ENCODE measurements around the gene MMAB. TPM values are rescaled to one million over a fixed set of nuclear protein-coding genes. Genes with fewer than 3 reads are reported as not detected.
A peak's percentile ranks its signal among the peaks of the same experiment; 100 is the strongest.

Gene MMAB
- polyA plus RNA-seq, 2 donors: 42.5 to 50.3 TPM

DNA sequence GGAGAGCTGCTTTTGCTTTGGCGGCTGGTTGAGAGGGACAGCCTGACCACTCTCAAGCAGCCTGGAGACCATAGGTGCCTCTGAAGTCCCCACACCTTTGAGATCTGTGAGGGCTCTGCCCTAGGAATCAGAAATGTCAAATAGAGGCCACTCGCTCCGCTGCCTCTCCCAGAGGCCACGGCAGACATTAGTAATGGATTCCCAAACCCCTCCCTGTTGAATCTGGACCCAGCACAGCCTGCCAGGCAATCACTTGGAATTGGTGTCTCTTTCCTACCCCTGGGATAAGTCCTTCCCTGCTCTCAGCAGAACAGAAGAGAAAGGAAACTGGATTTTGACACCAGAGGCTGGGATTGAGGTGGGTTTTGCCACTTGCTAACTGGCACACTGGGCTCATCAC lies 25.0 kb downstream of the MMAB start:
- Histone ChIP-seq H3K4me1 (ENCODE audit: control insufficient read depth in 2 of 2, insufficient read depth in 2 of 2, low read length in 1 of 2) (peaks cover 0 to 6% of the 10 kb centered on the region in 2 donors), H3K27ac (ENCODE audit: low read depth in 2 of 2, low read length in 1 of 2) (no peak overlapping the region), H3K27me3 (ENCODE audit: control insufficient read depth in 1 of 2, insufficient read depth in 2 of 2, low read length in 2 of 2) (no peaks in the 10 kb centered on the region), H3K9me3 (ENCODE audit: control insufficient read depth in 2 of 2, insufficient read depth in 1 of 2, low read depth in 1 of 2, low read length in 1 of 2) (no peaks in the 10 kb centered on the region), H3K4me3 (ENCODE audit: low read depth in 1 of 2, low read length in 2 of 2) (no peak overlapping the region), H3K36me3 (ENCODE audit: control insufficient read depth in 2 of 2, insufficient read depth in 2 of 2, low read length in 1 of 2) (no peaks in the 10 kb centered on the region)
- 73 to 76% methylated on average over 4 of the region's 4 CpGs for WGBS, 2 donors

DNA sequence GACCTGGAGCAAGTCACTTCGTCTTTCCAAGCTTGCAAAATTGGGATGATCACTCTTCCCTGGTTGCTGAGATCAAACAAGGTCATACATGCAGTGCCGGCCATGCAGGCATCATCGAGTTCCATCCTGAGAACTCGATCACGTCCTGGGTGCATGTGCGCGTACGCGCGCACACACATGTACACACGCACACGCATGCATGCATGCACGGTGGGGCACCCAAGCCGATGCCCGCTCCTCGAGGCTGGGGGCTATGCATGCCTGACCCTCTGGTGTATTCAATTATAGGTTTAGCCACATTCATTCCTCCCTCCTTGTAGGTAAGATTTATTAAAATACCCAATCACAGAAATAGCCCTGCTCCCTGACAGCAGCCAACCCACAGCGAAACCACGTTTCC lies 26.0 kb downstream of the MMAB start:
- Histone ChIP-seq H3K27ac (ENCODE audit: low read depth in 2 of 2, low read length in 1 of 2) (no peak overlapping the region), H3K4me1 (ENCODE audit: control insufficient read depth in 2 of 2, insufficient read depth in 2 of 2, low read length in 1 of 2) (peaks cover 0 to 6% of the 10 kb centered on the region in 2 donors), H3K36me3 (ENCODE audit: control insufficient read depth in 2 of 2, insufficient read depth in 2 of 2, low read length in 1 of 2) (no peaks in the 10 kb centered on the region), H3K27me3 (ENCODE audit: control insufficient read depth in 1 of 2, insufficient read depth in 2 of 2, low read length in 2 of 2) (no peaks in the 10 kb centered on the region), H3K9me3 (ENCODE audit: control insufficient read depth in 2 of 2, insufficient read depth in 1 of 2, low read depth in 1 of 2, low read length in 1 of 2) (no peaks in the 10 kb centered on the region), H3K4me3 (ENCODE audit: low read depth in 1 of 2, low read length in 2 of 2) (no peak overlapping the region)
- whole genome bisulfite sequencing, 2 donors: 88 to 90% methylated on average over 18 of the region's 18 CpGs

GRCh38 chr12:109545826-109546225 lies 27.5 kb downstream of the MMAB start:
- WGBS, 2 donors: 43 to 53% methylated on average over 5 of the region's 5 CpGs

DNA sequence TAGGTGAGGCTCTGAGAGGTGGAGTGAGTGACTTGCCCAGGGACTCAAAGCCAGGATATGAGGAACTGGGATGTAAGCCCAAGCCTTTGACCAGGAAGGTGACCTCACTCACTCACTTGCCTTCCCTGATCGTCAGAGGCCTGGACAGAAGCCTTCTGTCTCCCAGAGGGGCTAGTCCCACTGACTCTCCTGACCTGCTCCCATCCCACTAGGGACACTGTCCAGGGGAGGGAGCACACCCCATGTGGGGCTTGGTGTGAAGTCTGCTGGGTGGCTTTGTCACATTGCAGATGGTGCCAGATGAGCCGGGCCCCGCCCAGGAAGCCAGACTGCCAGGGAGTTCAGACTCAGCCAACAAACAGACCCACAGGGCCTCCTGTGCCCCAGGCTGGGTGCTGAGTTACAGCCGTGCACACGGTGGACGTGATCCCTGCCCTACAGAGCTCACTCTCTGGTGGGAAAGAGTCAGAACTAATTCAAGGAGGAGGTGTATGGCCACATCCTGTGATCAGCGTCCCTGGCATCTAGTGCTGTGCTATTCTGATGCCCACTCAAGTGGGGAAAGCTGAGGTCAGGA lies 28.3 kb downstream of the MMAB start:
- H3K36me3 ChIP-seq (ENCODE audit: control insufficient read depth in 2 of 2, insufficient read depth in 2 of 2, low read length in 1 of 2): no peaks in the 10 kb centered on the region
- H3K27ac ChIP-seq (ENCODE audit: low read depth in 2 of 2, low read length in 1 of 2): peak overlapping the region in 1 of 2 donors; percentile 16
- no peak overlapping the region for H3K4me3 ChIP-seq (ENCODE audit: low read depth in 1 of 2, low read length in 2 of 2)
- H3K4me1 ChIP-seq (ENCODE audit: control insufficient read depth in 2 of 2, insufficient read depth in 2 of 2, low read length in 1 of 2): peaks cover 0 to 6% of the 10 kb centered on the region in 2 donors
- WGBS, 2 donors: 31 to 34% methylated on average over 7 of the region's 7 CpGs
- no peaks in the 10 kb centered on the region for H3K27me3 ChIP-seq (ENCODE audit: control insufficient read depth in 1 of 2, insufficient read depth in 2 of 2, low read length in 2 of 2)
- no peaks in the 10 kb centered on the region for H3K9me3 ChIP-seq (ENCODE audit: control insufficient read depth in 2 of 2, insufficient read depth in 1 of 2, low read depth in 1 of 2, low read length in 1 of 2)

More at GRCh38 chr12:109545826-109546225, 27.5 kb downstream of the MMAB start:
- Histone ChIP-seq H3K27me3 (ENCODE audit: control insufficient read depth in 1 of 2, insufficient read depth in 2 of 2, low read length in 2 of 2) (no peaks in the 10 kb centered on the region), H3K36me3 (ENCODE audit: control insufficient read depth in 2 of 2, insufficient read depth in 2 of 2, low read length in 1 of 2) (no peaks in the 10 kb centered on the region), H3K4me1 (ENCODE audit: control insufficient read depth in 2 of 2, insufficient read depth in 2 of 2, low read length in 1 of 2) (peaks cover 0 to 6% of the 10 kb centered on the region in 2 donors), H3K27ac (ENCODE audit: low read depth in 2 of 2, low read length in 1 of 2) (no peak overlapping the region), H3K9me3 (ENCODE audit: control insufficient read depth in 2 of 2, insufficient read depth in 1 of 2, low read depth in 1 of 2, low read length in 1 of 2) (no peaks in the 10 kb centered on the region), H3K4me3 (ENCODE audit: low read depth in 1 of 2, low read length in 2 of 2) (no peak overlapping the region)

GRCh38 chr12:109542876-109543275 lies 30.4 kb downstream of the MMAB start:
- no peaks in the 10 kb centered on the region for H3K36me3 ChIP-seq (ENCODE audit: control insufficient read depth in 2 of 2, insufficient read depth in 2 of 2, low read length in 1 of 2)
- H3K27me3 ChIP-seq (ENCODE audit: control insufficient read depth in 1 of 2, insufficient read depth in 2 of 2, low read length in 2 of 2): no peaks in the 10 kb centered on the region
- no peak overlapping the region for H3K27ac ChIP-seq (ENCODE audit: low read depth in 2 of 2, low read length in 1 of 2)
- WGBS, 2 donors: 88 to 89% methylated on average over 6 of the region's 6 CpGs
- no peaks in the 10 kb centered on the region for H3K9me3 ChIP-seq (ENCODE audit: control insufficient read depth in 2 of 2, insufficient read depth in 1 of 2, low read depth in 1 of 2, low read length in 1 of 2)
- no peak overlapping the region for H3K4me3 ChIP-seq (ENCODE audit: low read depth in 1 of 2, low read length in 2 of 2)
- H3K4me1 ChIP-seq (ENCODE audit: control insufficient read depth in 2 of 2, insufficient read depth in 2 of 2, low read length in 1 of 2): peaks cover 0 to 6% of the 10 kb centered on the region in 2 donors

DNA sequence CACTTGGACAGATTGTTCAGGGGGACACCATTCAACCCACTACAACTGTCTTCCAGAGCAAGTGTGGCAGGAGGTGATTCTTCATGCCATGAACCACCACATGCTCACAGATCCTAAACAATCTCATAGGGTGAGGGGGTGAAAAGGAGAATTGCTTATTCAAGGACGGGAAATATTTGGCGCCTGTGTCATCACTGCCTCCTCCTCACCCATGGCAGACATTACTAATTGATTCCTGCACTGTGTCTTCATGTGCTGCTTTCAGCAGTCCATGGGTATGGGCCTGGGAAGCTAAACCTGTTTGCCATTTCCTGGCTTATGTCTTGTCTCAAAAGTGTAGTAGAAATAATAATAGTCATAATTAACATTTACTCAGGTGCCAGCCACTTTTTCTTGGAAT lies 31.3 kb downstream of the MMAB start:
- H3K4me1 ChIP-seq (ENCODE audit: control insufficient read depth in 2 of 2, insufficient read depth in 2 of 2, low read length in 1 of 2): peaks cover 0 to 6% of the 10 kb centered on the region in 2 donors
- no peak overlapping the region for H3K4me3 ChIP-seq (ENCODE audit: low read depth in 1 of 2, low read length in 2 of 2)
- no peaks in the 10 kb centered on the region for H3K9me3 ChIP-seq (ENCODE audit: control insufficient read depth in 2 of 2, insufficient read depth in 1 of 2, low read depth in 1 of 2, low read length in 1 of 2)
- WGBS, 2 donors: 73 to 81% methylated on average over 2 of the region's 2 CpGs
- no peaks in the 10 kb centered on the region for H3K36me3 ChIP-seq (ENCODE audit: control insufficient read depth in 2 of 2, insufficient read depth in 2 of 2, low read length in 1 of 2)
- H3K27me3 ChIP-seq (ENCODE audit: control insufficient read depth in 1 of 2, insufficient read depth in 2 of 2, low read length in 2 of 2): no peaks in the 10 kb centered on the region
- H3K27ac ChIP-seq (ENCODE audit: low read depth in 2 of 2, low read length in 1 of 2): no peak overlapping the region

DNA sequence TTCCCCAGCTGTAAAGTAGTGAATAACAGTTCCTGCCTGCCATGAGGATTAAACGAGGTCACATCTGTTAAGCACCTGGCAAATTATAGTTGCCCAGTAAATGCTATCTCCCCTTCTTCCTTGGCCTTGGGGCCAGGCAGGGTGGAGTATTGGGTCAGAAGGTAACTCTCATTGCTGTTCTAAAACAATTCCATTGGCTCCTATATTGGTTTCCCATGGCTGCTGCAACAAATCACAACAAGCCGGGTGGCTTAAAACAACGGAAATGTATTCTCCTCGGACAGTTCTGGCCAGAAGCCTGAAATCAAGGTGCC lies 31.9 kb downstream of the MMAB start:
- Histone ChIP-seq H3K9me3 (ENCODE audit: control insufficient read depth in 2 of 2, insufficient read depth in 1 of 2, low read depth in 1 of 2, low read length in 1 of 2) (no peaks in the 10 kb centered on the region), H3K36me3 (ENCODE audit: control insufficient read depth in 2 of 2, insufficient read depth in 2 of 2, low read length in 1 of 2) (no peaks in the 10 kb centered on the region), H3K27ac (ENCODE audit: low read depth in 2 of 2, low read length in 1 of 2) (no peak overlapping the region), H3K4me1 (ENCODE audit: control insufficient read depth in 2 of 2, insufficient read depth in 2 of 2, low read length in 1 of 2) (peaks cover 0 to 6% of the 10 kb centered on the region in 2 donors), H3K4me3 (ENCODE audit: low read depth in 1 of 2, low read length in 2 of 2) (no peak overlapping the region), H3K27me3 (ENCODE audit: control insufficient read depth in 1 of 2, insufficient read depth in 2 of 2, low read length in 2 of 2) (no peaks in the 10 kb centered on the region)
- 48 to 49% methylated on average over 4 of the region's 4 CpGs for WGBS, 2 donors

DNA sequence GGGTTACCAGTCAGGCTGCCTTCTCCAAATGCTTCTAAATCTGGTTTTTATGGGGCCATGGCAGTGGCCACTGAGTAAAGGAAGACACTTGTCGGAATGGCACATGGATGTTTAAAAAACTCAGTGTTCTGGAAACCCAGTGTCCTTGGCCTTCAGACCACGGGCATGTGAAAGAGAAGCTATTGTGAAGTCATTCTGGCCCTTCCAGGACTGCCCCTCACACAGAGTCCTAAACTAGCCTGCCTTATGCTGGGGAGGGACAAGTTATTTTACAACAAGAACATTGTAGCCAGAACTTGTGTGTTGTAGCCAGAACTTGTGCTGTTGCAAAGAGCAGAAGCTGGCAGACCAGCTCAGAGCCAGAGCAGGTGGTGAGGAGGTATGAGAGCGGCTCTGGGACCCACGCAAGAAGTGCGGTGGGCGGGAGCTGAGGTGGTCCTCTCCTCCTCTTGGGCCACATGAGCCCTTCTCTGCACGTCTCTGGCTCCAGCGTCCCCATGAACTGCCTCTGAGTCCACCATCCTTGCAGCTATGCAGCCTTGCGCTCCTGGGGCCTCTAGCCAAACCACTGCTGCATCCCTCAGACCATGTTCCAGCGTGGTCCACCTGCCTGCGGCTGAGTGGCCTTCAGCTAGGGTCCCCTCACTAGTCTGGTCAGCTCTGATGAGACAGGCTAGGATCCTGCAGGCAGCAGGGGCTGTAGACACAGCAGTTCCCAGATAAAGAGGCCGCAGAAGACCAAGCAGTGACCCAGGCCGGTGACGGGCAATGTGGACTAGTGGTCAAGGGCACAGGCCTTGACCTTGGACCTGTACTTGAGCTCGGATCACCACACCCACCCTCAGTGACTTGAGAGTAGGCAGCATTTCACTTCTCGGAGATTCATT lies 32.5 kb downstream of the MMAB start:
- Histone ChIP-seq H3K27me3 (ENCODE audit: control insufficient read depth in 1 of 2, insufficient read depth in 2 of 2, low read length in 2 of 2) (no peaks in the 10 kb centered on the region), H3K9me3 (ENCODE audit: control insufficient read depth in 2 of 2, insufficient read depth in 1 of 2, low read depth in 1 of 2, low read length in 1 of 2) (no peaks in the 10 kb centered on the region), H3K36me3 (ENCODE audit: control insufficient read depth in 2 of 2, insufficient read depth in 2 of 2, low read length in 1 of 2) (peaks cover 0 to 2% of the 10 kb centered on the region in 2 donors), H3K4me3 (ENCODE audit: low read depth in 1 of 2, low read length in 2 of 2) (no peak overlapping the region), H3K4me1 (ENCODE audit: control insufficient read depth in 2 of 2, insufficient read depth in 2 of 2, low read length in 1 of 2) (peaks cover 0 to 6% of the 10 kb centered on the region in 2 donors), H3K27ac (ENCODE audit: low read depth in 2 of 2, low read length in 1 of 2) (no peak overlapping the region)
- WGBS, 2 donors: 89 to 90% methylated on average over 16 of the region's 16 CpGs

DNA sequence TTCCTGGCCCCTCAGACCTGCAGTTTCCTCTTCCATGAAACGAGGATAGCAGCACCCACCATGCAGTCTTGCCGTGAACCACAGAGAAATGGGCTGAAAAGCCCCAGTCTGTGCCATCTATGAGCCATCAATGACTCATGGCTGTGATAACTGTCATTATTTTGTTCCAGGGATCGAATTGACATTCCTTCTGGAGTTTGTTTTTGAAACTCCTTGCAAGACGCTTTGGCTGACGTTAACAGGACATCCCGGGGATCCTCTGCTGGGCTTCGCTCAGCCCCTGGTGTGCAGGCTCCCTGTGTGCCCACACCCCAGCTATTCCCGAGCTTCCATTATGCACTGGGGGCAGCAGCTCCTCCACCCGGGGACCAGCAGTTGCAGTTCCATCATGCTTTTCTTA lies 33.8 kb downstream of the MMAB start:
- Histone ChIP-seq H3K4me3 (ENCODE audit: low read depth in 1 of 2, low read length in 2 of 2) (no peak overlapping the region), H3K9me3 (ENCODE audit: control insufficient read depth in 2 of 2, insufficient read depth in 1 of 2, low read depth in 1 of 2, low read length in 1 of 2) (no peaks in the 10 kb centered on the region), H3K27me3 (ENCODE audit: control insufficient read depth in 1 of 2, insufficient read depth in 2 of 2, low read length in 2 of 2) (no peaks in the 10 kb centered on the region), H3K4me1 (ENCODE audit: control insufficient read depth in 2 of 2, insufficient read depth in 2 of 2, low read length in 1 of 2) (no peaks in the 10 kb centered on the region), H3K36me3 (ENCODE audit: control insufficient read depth in 2 of 2, insufficient read depth in 2 of 2, low read length in 1 of 2) (peaks cover 6 to 10% of the 10 kb centered on the region in 2 donors), H3K27ac (ENCODE audit: low read depth in 2 of 2, low read length in 1 of 2) (no peak overlapping the region)
- WGBS, 2 donors: 76 to 78% methylated on average over 9 of the region's 9 CpGs
